HG03135 (cell line): Measurements from ENCODE around the gene CCDC144A.
"Not testable (repeated sequence)": the region's sequence is repeated elsewhere in the genome, so short reads cannot be mapped to it uniquely, and the experiment has no call there.

Experiments
- ATAC-seq: cut with Tn5 transposase; IDR thresholded peaks from one replicate; pipeline ENCODE4 v1.9.1; 2021; ENCODE audit warnings: mild to moderate bottlenecking, moderate library complexity; ENCODE audit not compliant: unreplicated experiment

The CCDC144A gene

GRCh38 chr17:16817940-16818339, 127.9 kb downstream of the CCDC144A start:
- not testable (repeated sequence) for ATAC-seq

GRCh38 chr17:16818340-16818739, 128.3 kb downstream of the CCDC144A start:
- ATAC-seq = no peak

- ATAC-seq = no peak
These were observed 129.0 kb downstream of the CCDC144A start for GRCh38 chr17:16818821-16819683.

GRCh38 chr17:16820161-16820877, 130.3 kb downstream of the CCDC144A start:
- ATAC-seq = no peak

- no peak for ATAC-seq
These were observed 131.0 kb downstream of the CCDC144A start for GRCh38 chr17:16820979-16821543.

GRCh38 chr17:16822133-16822532, 132.1 kb downstream of the CCDC144A start:
- ATAC-seq = not testable (repeated sequence)

GRCh38 chr17:16823768-16824406, 133.8 kb downstream of the CCDC144A start:
- not testable (repeated sequence) for ATAC-seq
